GM23338 (cell line): ENCODE results near the gene UNC79. TPM values are rescaled to one million over a fixed set of nuclear protein-coding genes. Genes with fewer than 3 reads are reported as not detected.

Source experiments
- ATAC-seq: fragments of 200-7000 bp; cut with Tn5 transposase; 3 replicates; pipeline ENCODE4 v1.9.1; 2020
- DNase-seq: peaks from one replicate; pipeline ENCODE4 v3.0.0-alpha.2; 2015; ENCODE audit warnings: low spot score
- H2AFZ ChIP-seq: fragments of 200-600 bp; sonication (generic); 2 replicates; pipeline ENCODE4 v1.8.0; 2016; ENCODE audit warnings: antibody characterized with exemption, mild to moderate bottlenecking, moderate library complexity
- H3F3A ChIP-seq: fragments of 200-600 bp; sonication (generic); replicated peaks from 2 replicates; pipeline ENCODE4 v1.8.0; 2017; ENCODE audit warnings: antibody characterized with exemption, mixed run types, low read depth
- H3K27ac ChIP-seq: fragments of 200-600 bp; sonication (generic); 2 replicates; pipeline ENCODE4 v1.6.1; 2016; ENCODE audit warnings: low read depth
- H3K27me3 ChIP-seq: fragments of 200-600 bp; sonication (generic); 2 replicates; pipeline ENCODE4 v1.8.0; 2016; ENCODE audit warnings: mild to moderate bottlenecking, mixed run types, moderate library complexity; ENCODE audit not compliant: insufficient read depth
- H3K36me3 ChIP-seq: fragments of 200-600 bp; sonication (generic); 2 replicates; pipeline ENCODE4 v1.8.0; 2016; ENCODE audit warnings: mild to moderate bottlenecking; ENCODE audit not compliant: insufficient read depth
- H3K4me1 ChIP-seq: fragments of 200-600 bp; sonication (generic); 2 replicates; pipeline ENCODE4 v1.8.0; 2016; ENCODE audit warnings: mild to moderate bottlenecking, moderate library complexity; ENCODE audit not compliant: insufficient read depth
- H3K4me2 ChIP-seq: fragments of 200-600 bp; sonication (generic); 2 replicates; pipeline ENCODE4 v1.7.1; 2017; ENCODE audit warnings: mixed run types
- H3K4me3 ChIP-seq: fragments of 200-600 bp; sonication (generic); 2 replicates; pipeline ENCODE4 v1.6.1; 2016; ENCODE audit warnings: mixed run types
- H3K79me2 ChIP-seq: fragments of 200-600 bp; sonication (generic); replicated peaks from 2 replicates; pipeline ENCODE4 v1.8.0; 2017; ENCODE audit warnings: mild to moderate bottlenecking; ENCODE audit not compliant: insufficient read depth
- H3K9me2 ChIP-seq: fragments of 200-600 bp; sonication (generic); 2 replicates; pipeline ENCODE4 v1.8.0; 2017; ENCODE audit not compliant: insufficient read depth
- H4K20me1 ChIP-seq: fragments of 200-600 bp; sonication (generic); replicated peaks from 2 replicates; pipeline ENCODE4 v1.8.0; 2017; ENCODE audit warnings: mild to moderate bottlenecking; ENCODE audit not compliant: insufficient read depth
- H3K27ac Mint-ChIP-seq: 2 replicates; pipeline ENCODE4 v1.8.0; 2020; ENCODE audit warnings: inconsistent platforms, mild to moderate bottlenecking, moderate library complexity, mixed read lengths
- H3K27me3 Mint-ChIP-seq: 3 replicates; pipeline ENCODE4 v1.8.0; 2022; ENCODE audit warnings: low read depth, mild to moderate bottlenecking, moderate library complexity, mixed read lengths, inconsistent platforms; ENCODE audit not compliant: insufficient read depth, poor library complexity
- H3K36me3 Mint-ChIP-seq: 3 replicates; pipeline ENCODE4 v1.8.0; 2021; ENCODE audit warnings: low read depth, mild to moderate bottlenecking, inconsistent platforms, moderate library complexity, mixed read lengths
- H3K4me1 Mint-ChIP-seq: 3 replicates; pipeline ENCODE4 v1.8.0; 2020; ENCODE audit warnings: mild to moderate bottlenecking, inconsistent platforms, mixed read lengths
- H3K4me3 Mint-ChIP-seq: 3 replicates; pipeline ENCODE4 v1.8.0; 2021; ENCODE audit warnings: moderate library complexity, mild to moderate bottlenecking, inconsistent platforms, mixed read lengths
- H3K9me3 Mint-ChIP-seq: 3 replicates; pipeline ENCODE4 v1.8.0; 2020; ENCODE audit warnings: moderate library complexity, mild to moderate bottlenecking, inconsistent platforms, mixed read lengths
- CREB1 ChIP-seq: fragments of 250-450 bp; sonication (Bioruptor Pico); IDR thresholded peaks from 2 replicates; pipeline ENCODE4 v1.5.0; 2020; ENCODE audit warnings: low read depth, mild to moderate bottlenecking, moderate library complexity
- ETS1 ChIP-seq: IDR thresholded peaks from 2 replicates; pipeline ENCODE4 v1.6.1; 2016; ENCODE audit warnings: antibody characterized with exemption
- EZH2 ChIP-seq: fragments of 200-600 bp; sonication (generic); IDR thresholded peaks from one replicate; pipeline ENCODE4 v1.8.0; 2017; ENCODE audit warnings: antibody characterized with exemption, mild to moderate bottlenecking, low read depth; ENCODE audit not compliant: unreplicated experiment
- EZH2phosphoT487 ChIP-seq: fragments of 200-600 bp; sonication (generic); IDR thresholded peaks from one replicate; pipeline ENCODE4 v1.8.1; 2018; ENCODE audit warnings: antibody characterized with exemption; ENCODE audit not compliant: unreplicated experiment
- NANOG ChIP-seq: IDR thresholded peaks from 2 replicates; pipeline ENCODE4 v1.6.1; 2016; ENCODE audit warnings: antibody characterized with exemption, borderline replicate concordance
- STAT1 ChIP-seq: IDR thresholded peaks from one replicate; pipeline ENCODE4 v1.6.1; 2016; ENCODE audit warnings: antibody characterized with exemption; ENCODE audit not compliant: unreplicated experiment
- ZNF331 ChIP-seq: fragments of 250-450 bp; sonication (Bioruptor Pico); IDR thresholded peaks from 2 replicates; pipeline ENCODE4 v1.5.0; 2020; ENCODE audit warnings: low read depth, mild to moderate bottlenecking, moderate library complexity
- ZNF462 ChIP-seq: fragments of 250-450 bp; sonication (Bioruptor Pico); IDR thresholded peaks from 2 replicates; pipeline ENCODE4 v1.5.0; 2020; ENCODE audit warnings: mild to moderate bottlenecking, moderate library complexity
- polyA plus RNA-seq: library from polyadenylated mRNA; unstranded; fragments of >200 nt; fragmentation: Nextera tagmentation; extraction: Ambion mirVana; gene quantifications from 2 replicates; pipeline ENCODE4 v1.2.1, GENCODE V29; 2016
- total RNA-seq: library from RNA; depleted of rRNA; stranded (reverse); fragments of >200 nt; shearing (Covaris generic); gene quantifications from 2 replicates; pipeline ENCODE4 v1.2.3, GENCODE V29; 2014
- TF ChIP-seq, protein P1 (sequence below), 2 experiments: fragments of 200-600 bp in 1 of 2; sonication (generic) in 1 of 2; conservative IDR thresholded peaks; 2 replicates each; pipeline versions ENCODE4 v1.5.1 to v1.6.1; 2016 to 2017; ENCODE audit warnings: antibody characterized with exemption in 2 of 2, low read depth in 2 of 2, mild to moderate bottlenecking in 2 of 2, moderate library complexity in 1 of 2
- TF ChIP-seq, protein P2 (sequence below): IDR thresholded peaks from one replicate; pipeline ENCODE4 v1.6.1; 2018; ENCODE audit warnings: antibody characterized with exemption; ENCODE audit not compliant: unreplicated experiment

The UNC79 gene
- total and polyA plus RNA-seq, 2 experiments from 2014 or later = 1.8 to 3.6 TPM

GRCh38 chr14:93757206-93757605 is 326.5 kb downstream of the UNC79 start:
- no peak overlapping the region for H3K4me2 ChIP-seq
- no peaks in the 10 kb centered on the region for H3K27me3 ChIP-seq
- H3K9me2 ChIP-seq = no peaks in the 10 kb centered on the region
- peaks cover 2% of the 10 kb centered on the region; the same call in 2 of the 3 replicates for H3K36me3 Mint-ChIP-seq
- H3F3A ChIP-seq = no peaks in the 10 kb centered on the region
- no peak overlapping the region for H3K27ac ChIP-seq
- no peaks in the 10 kb centered on the region; the same call in 2 of the 3 replicates for H3K9me3 Mint-ChIP-seq
- no peak overlapping the region for H3K27ac Mint-ChIP-seq
- no peak for TF ChIP-seq ZNF331
- no peak for TF ChIP-seq EZH2
- no peak for TF ChIP-seq CREB1 (CRISPR knock-in tag)
- TF ChIP-seq STAT1 = no peak
- no peak for TF ChIP-seq ETS1
- TF ChIP-seq, protein P1, sequence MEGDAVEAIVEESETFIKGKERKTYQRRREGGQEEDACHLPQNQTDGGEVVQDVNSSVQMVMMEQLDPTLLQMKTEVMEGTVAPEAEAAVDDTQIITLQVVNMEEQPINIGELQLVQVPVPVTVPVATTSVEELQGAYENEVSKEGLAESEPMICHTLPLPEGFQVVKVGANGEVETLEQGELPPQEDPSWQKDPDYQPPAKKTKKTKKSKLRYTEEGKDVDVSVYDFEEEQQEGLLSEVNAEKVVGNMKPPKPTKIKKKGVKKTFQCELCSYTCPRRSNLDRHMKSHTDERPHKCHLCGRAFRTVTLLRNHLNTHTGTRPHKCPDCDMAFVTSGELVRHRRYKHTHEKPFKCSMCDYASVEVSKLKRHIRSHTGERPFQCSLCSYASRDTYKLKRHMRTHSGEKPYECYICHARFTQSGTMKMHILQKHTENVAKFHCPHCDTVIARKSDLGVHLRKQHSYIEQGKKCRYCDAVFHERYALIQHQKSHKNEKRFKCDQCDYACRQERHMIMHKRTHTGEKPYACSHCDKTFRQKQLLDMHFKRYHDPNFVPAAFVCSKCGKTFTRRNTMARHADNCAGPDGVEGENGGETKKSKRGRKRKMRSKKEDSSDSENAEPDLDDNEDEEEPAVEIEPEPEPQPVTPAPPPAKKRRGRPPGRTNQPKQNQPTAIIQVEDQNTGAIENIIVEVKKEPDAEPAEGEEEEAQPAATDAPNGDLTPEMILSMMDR (conservative IDR thresholded peaks at IDR 0.05; ENCODE audit: low read depth in 2 of 2) = no peak
- no peak for TF ChIP-seq NANOG
- TF ChIP-seq ZNF462 (CRISPR knock-in tag) = no peak
- TF ChIP-seq, protein P2, sequence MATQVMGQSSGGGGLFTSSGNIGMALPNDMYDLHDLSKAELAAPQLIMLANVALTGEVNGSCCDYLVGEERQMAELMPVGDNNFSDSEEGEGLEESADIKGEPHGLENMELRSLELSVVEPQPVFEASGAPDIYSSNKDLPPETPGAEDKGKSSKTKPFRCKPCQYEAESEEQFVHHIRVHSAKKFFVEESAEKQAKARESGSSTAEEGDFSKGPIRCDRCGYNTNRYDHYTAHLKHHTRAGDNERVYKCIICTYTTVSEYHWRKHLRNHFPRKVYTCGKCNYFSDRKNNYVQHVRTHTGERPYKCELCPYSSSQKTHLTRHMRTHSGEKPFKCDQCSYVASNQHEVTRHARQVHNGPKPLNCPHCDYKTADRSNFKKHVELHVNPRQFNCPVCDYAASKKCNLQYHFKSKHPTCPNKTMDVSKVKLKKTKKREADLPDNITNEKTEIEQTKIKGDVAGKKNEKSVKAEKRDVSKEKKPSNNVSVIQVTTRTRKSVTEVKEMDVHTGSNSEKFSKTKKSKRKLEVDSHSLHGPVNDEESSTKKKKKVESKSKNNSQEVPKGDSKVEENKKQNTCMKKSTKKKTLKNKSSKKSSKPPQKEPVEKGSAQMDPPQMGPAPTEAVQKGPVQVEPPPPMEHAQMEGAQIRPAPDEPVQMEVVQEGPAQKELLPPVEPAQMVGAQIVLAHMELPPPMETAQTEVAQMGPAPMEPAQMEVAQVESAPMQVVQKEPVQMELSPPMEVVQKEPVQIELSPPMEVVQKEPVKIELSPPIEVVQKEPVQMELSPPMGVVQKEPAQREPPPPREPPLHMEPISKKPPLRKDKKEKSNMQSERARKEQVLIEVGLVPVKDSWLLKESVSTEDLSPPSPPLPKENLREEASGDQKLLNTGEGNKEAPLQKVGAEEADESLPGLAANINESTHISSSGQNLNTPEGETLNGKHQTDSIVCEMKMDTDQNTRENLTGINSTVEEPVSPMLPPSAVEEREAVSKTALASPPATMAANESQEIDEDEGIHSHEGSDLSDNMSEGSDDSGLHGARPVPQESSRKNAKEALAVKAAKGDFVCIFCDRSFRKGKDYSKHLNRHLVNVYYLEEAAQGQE = no peak
- TF ChIP-seq EZH2phosphoT487 = no peak
- H3K79me2 ChIP-seq = no peaks in the 10 kb centered on the region
- H4K20me1 ChIP-seq = no peaks in the 10 kb centered on the region
- H3K4me3 ChIP-seq = no peak overlapping the region
- H3K4me1 ChIP-seq = no peaks in the 10 kb centered on the region
- H3K4me3 Mint-ChIP-seq = no peak overlapping the region
- H2AFZ ChIP-seq = no peak overlapping the region
- H3K27me3 Mint-ChIP-seq = peaks cover 5% of the 10 kb centered on the region
- ATAC-seq (no peak), DNase-seq (no peak)
- H3K4me1 Mint-ChIP-seq = no peaks in the 10 kb centered on the region; the same call in 1 of the 3 replicates
- no peaks in the 10 kb centered on the region for H3K36me3 ChIP-seq
